GM18858 (cell line): ENCODE data around the gene COPS3.

ENCODE experiments used
- ATAC-seq: cut with Tn5 transposase; IDR thresholded peaks from one replicate; pipeline ENCODE4 v1.9.1; 2021; ENCODE audit not compliant: unreplicated experiment

COPS3 gene

GRCh38 chr17:17196776-17197175 lies 84.3 kb downstream of the COPS3 start:
- no peak for ATAC-seq
